ENCODE results near the gene AR.

- TF ChIP-seq SUZ12 (IDR thresholded peaks at IDR 0.05; ENCODE audit: extremely low read depth, insufficient read depth, insufficient read length) = no peak
- no peak for TF ChIP-seq ZNF274 (IDR thresholded peaks at IDR 0.05; ENCODE audit: low read depth, low read length)
- no peak for TF ChIP-seq YY1 (IDR thresholded peaks at IDR 0.05; ENCODE audit: insufficient read depth, insufficient read length)
These were observed 173.8 kb downstream of the AR start for GRCh38 chrX:67717571-67717970.
